NCI-H2107 (cell line): ENCODE data around the gene GALNT6.
"Not testable (repeated sequence)": the region's sequence is repeated elsewhere in the genome, so short reads cannot be mapped to it uniquely, and the experiment has no call there.

Experiments used
- DNase-seq: peaks from one replicate; lab custom pipeline; 2025; lab: John Stamatoyannopoulos, UW

GALNT6 gene

DNA sequence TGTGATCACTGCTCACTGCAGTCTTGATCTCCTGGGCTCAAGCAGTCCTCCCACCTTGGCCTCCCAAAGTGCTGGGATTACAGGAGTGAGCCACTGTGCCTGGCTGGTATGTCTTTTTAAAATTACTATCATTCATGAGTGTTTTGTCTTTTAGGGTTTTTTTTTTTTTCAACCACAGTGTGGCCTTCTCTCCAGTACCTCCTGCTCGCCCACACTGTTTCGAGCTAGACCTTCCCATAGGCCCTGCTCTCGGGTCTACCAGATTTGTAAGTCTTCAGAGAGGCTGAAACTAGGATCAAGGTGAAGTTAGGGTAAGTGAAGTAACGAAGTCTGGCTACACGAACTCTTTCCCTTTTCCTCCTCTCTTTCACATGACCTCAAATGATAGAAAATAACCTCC lies 68.8 kb downstream of the GALNT6 start:
- no peak for DNase-seq

DNA sequence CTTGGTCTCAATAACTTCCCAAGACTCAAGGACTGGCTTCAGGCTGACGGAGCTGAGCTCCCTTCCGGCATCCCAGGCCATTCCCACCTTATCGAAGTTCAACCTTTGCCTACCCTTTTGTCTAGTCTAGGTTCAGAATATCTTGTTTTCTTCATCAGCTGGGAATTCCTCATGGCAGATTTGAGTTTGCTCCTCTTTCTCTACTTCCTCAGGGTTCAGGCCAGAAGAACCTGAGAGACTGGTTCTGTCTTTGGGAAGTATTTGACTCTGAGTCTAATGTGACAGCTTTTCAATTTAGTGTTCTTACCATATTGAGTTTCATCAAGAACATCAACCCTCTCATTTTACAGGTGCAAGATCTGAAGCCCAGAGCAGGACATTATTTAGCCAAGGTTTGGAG lies 69.3 kb downstream of the GALNT6 start:
- no peak for DNase-seq

DNA sequence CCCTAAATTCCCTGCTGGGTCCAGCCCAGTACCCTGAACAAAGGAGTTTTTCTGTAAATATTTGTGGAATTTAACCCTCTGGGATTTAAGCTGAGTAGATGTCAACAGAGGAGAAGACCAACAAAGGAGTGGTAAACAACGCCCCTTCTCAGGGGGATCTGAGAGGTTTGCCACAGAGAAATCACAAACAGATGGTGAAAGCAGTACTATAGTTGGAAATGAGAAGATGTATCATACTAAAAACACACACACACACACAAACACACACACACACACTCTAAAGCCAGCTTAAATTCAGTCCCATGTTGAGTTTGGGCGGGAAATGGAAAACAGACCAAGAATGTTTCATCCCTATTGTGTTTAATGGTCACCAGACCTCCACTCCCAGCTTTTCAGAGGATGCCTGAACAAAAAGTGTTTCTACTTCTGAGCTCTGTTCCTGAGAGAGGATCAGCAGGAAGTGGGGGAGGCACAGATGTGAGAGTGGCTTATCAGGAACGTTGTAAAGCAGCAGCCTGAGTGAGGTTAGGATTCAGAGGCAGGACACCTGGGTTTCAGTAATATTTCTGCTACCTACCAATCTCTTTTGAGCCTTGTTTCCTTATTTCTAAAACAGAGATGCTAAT lies 70.4 kb downstream of the GALNT6 start:
- no peak for DNase-seq

GRCh38 chr12:51320311-51320694 lies 70.9 kb downstream of the GALNT6 start:
- no peak for DNase-seq

DNA sequence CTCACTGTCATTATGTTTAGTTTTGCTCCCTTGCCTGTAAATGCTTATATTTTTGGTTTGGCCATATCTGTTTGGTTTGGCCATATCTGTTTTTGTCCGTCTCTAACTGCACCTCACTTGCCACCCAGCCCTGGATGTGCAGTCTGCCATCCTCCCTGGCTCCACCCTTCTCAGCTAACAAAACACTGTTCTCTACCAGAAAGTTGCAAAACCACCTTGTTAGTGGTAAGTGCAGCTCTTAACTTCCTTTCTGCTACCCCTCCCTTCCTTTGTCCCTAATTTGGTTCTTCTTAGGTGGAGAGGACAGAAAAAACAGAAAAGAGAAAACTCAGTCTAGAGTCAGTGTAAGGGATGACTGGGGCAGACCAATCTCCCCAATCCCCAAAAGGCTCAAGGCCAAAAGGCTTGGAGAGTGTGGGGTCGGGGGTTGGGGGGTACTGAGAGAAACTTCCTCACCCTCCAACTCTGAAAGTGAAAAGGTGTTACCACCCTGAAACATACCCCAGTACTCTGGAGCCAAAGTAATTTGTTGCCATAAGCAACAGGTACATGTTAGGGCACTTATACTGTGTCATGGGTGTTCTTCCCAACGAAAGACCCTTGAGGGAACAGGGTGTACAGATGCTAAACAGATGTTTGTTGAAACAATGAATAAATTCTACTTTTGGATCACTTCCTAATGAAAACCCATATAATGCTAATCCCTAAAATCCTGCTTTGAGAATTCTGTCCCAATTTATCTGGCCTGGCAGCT lies 72.2 kb downstream of the GALNT6 start:
- DNase-seq = no peak

DNA sequence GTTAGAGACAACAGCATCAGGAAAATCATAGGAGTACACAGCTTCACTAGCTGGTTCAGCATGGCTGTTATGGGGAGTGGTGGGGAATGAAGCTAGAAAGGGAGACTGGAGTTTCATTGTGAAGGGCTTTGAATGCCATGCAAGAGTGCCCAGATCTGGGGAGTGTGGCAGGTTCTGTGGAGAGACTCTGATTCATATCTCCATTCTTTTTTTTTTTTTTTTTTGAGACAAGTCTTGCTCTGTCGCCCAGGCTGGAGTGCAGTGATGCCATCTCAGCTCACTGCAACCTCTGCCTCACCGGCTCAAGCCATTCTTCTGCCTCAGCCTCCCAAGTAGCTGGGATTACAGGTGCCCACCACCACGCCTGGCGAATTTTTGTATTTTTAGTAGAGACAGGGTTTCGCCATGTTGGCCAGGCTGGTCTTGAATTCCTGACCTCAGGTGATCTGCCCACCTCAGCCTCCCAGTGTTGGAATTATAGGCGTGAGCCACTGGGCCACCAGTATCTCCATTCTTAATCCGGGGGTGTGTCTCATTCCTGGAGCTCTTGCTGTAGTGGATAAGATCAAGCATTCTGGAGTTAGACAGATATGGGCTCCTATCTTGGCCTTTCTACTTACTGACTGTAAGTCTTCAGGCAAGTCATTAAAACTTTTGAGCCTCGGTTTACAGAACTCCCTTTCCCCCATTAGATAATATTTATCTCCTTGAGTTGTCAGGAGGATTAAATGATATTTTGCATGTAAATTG lies 73.0 kb downstream of the GALNT6 start:
- not testable (repeated sequence) for DNase-seq

- no peak for DNase-seq
Observed at GRCh38 chr12:51311389-51311788, 79.8 kb downstream of the GALNT6 start.

GRCh38 chr12:51307655-51308593 lies 83.3 kb downstream of the GALNT6 start:
- no peak for DNase-seq

- DNase-seq = no peak
Observed at GRCh38 chr12:51306507-51306906, 84.7 kb downstream of the GALNT6 start.
